ENCODE data around the gene NUMA1. TPM values are rescaled to one million over a fixed set of nuclear protein-coding genes. Genes with fewer than 3 reads are reported as not detected.
A peak's percentile ranks its signal among the peaks of the same experiment; 100 is the strongest.

NUMA1 gene
- total and polyA plus RNA-seq, 2 of the 13 experiments (the other 11 are each of a cell fraction or from before 2014, with no cell fraction given) = 57.3 to 60.2 TPM

DNA sequence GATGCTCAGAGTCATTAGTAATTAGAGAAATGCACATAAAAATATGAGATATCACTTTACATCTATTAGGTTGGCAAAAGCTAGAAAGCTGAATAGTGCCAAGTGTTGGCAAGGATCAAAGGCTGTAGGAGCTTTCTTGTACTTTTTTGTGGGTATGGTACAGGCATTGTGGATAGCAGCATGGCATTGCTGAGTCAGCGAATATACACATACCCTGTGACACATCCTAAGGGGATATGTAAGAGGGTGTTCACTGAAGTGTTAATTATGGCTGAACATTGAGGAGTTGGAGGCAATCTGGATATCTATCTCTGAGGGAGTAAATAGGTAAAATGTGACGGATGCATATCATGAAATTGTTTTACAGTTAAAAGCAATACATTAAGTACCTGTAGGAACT is 108.7 kb downstream of the NUMA1 start:
- no peaks in the 10 kb centered on the region for H3K9me3 ChIP-seq (ENCODE audit: low read length)
- in situ Hi-C loops (cut with HindIII; ENCODE audit: extremely low pct_ligation_motif_present, low pct_unique_long_range_greater_than_20kb) (no loop called here), intact Hi-C loops (cut with micrococcal nuclease; ENCODE audit: unreplicated experiment) (no loop called here)
- no peak overlapping the region for H2AFZ ChIP-seq (ENCODE audit: low read length)
- no peak overlapping the region for H3K27ac ChIP-seq (ENCODE audit: extremely low read length, insufficient read depth, low read length)
- ATAC-seq (no peak), FAIRE-seq (no peak), DNase-seq (ENCODE audit: low spot score) (no peak)
- ChIA-PET CTCF (ENCODE audit: low intra/inter-chr PET ratio, low total read pairs) (no interaction called here), POLR2A (no interaction called here)
- no peak overlapping the region for H3K4me3 ChIP-seq (replicated peaks in 1 of 3; ENCODE audit: insufficient read depth in 1 of 3, low read depth in 2 of 3, low read length in 3 of 3)
- no TSS peak for BruUV-seq (replicated peaks)
- WGBS (ENCODE audit: low lambda C conversion rate) = 99% methylated on average over 2 of the region's 2 CpGs
- no peak overlapping the region for H3K4me2 ChIP-seq (ENCODE audit: low read depth, low read length)
- H3K4me1 ChIP-seq (ENCODE audit: insufficient read depth, low read length) = no peaks in the 10 kb centered on the region
- H3K36me3 ChIP-seq (replicated peaks in 1 of 2; ENCODE audit: control insufficient read depth in 1 of 2, insufficient read depth in 2 of 2, low read length in 2 of 2) = peaks cover 9 to 31% of the 10 kb centered on the region in 2 experiments; a peak in 4 of 5 replicates
- H3K27me3 ChIP-seq (ENCODE audit: control insufficient read depth in 1 of 2, insufficient read depth in 2 of 2, low read length in 2 of 2) = no peaks in the 10 kb centered on the region
- peaks cover 2% of the 10 kb centered on the region for H3K79me2 ChIP-seq (ENCODE audit: insufficient read depth, low read length)
- no peaks in the 10 kb centered on the region for H4K20me1 ChIP-seq (ENCODE audit: insufficient read depth, low read length)
- no peak for TF ChIP-seq ZNF724P (CRISPR knock-in tag; IDR thresholded peaks at IDR 0.05; ENCODE audit: borderline replicate concordance)
- no peak for TF ChIP-seq REXO4 (CRISPR knock-in tag; IDR thresholded peaks at IDR 0.05; ENCODE audit: borderline replicate concordance)
- TF ChIP-seq, protein P1, sequence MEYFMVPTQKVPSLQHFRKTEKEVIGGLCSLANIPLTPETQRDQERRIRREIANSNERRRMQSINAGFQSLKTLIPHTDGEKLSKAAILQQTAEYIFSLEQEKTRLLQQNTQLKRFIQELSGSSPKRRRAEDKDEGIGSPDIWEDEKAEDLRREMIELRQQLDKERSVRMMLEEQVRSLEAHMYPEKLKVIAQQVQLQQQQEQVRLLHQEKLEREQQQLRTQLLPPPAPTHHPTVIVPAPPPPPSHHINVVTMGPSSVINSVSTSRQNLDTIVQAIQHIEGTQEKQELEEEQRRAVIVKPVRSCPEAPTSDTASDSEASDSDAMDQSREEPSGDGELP (IDR thresholded peaks at IDR 0.05; ENCODE audit: borderline replicate concordance, low read depth) = no peak
- peak; percentile 99 to 100 for TF ChIP-seq MAFK (conservative IDR thresholded peaks at IDR 0.05 in 1 of 2, IDR thresholded peaks at IDR 0.05 in 1 of 2; ENCODE audit: low read length in 2 of 2)
- no peak for TF ChIP-seq SNAPC2 (CRISPR knock-in tag; IDR thresholded peaks at IDR 0.05)
- TF ChIP-seq ZNF839 (CRISPR knock-in tag; IDR thresholded peaks at IDR 0.05; ENCODE audit: borderline replicate concordance) = no peak
- no peak for TF ChIP-seq PPARG (CRISPR knock-in tag; conservative IDR thresholded peaks at IDR 0.05)
- TF ChIP-seq MAFF (IDR thresholded peaks at IDR 0.05; ENCODE audit: low read depth, low read length) = peak; percentile 100
- TF ChIP-seq KLF6 (CRISPR knock-in tag; IDR thresholded peaks at IDR 0.05) = no peak
- TF ChIP-seq SOX13 (IDR thresholded peaks at IDR 0.05) = no peak
- TF ChIP-seq SOX13 (CRISPR knock-in tag; conservative IDR thresholded peaks at IDR 0.05 in 1 of 2, IDR thresholded peaks at IDR 0.05 in 1 of 2) = no peak
- no peak for TF ChIP-seq RFX5 (IDR thresholded peaks at IDR 0.05; ENCODE audit: low read depth, low read length)
- no peak overlapping the region for H3K9ac ChIP-seq (ENCODE audit: insufficient read depth, low read depth, low read length)
